ENCODE data around the gene WDR91. TPM values are rescaled to one million over a fixed set of nuclear protein-coding genes. Genes with fewer than 3 reads are reported as not detected.

Gene WDR91
- total RNA-seq, 1 experiment from 2014 or later = 8.4 TPM

DNA sequence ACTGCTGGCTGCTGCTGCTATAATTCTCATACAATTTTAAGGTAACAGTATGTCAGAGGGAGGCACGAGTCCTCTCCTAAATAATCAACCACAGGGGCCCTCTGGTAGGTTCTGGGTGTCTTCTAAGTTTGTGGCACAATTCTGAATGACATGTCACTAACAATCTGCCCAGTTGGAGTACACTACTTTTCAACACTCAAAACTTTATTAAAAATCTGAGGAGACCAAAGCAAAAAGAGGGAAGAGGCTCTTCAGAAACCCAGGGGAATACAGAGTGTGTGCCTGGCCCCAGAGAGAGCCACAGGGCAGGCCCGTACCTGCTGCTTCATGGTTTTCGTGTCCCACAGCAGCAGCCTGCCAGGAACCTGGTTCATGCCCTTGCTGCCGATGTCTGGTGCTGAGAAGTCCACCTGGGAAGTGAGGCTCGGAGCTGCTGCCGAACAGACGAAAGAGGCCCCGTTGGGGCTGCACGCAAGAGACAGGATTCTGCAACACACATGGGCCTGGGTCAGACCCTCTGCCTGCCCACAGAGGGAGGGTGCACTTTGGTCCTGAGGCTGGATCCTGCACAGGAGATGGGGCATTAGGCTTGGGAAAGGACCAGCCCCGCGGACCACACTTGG is 18.3 kb downstream of the WDR91 start:
- Histone ChIP-seq H4K20me1 (ENCODE audit: insufficient read depth) (no peaks in the 10 kb centered on the region), H3K36me3 (ENCODE audit: low read depth) (no peaks in the 10 kb centered on the region), H3K27ac (no peak overlapping the region), H3K4me3 (no peak overlapping the region), H3K9me3 (ENCODE audit: insufficient read depth, low read depth) (no peaks in the 10 kb centered on the region), H3K4me1 (replicated peaks; ENCODE audit: insufficient read depth) (no peaks in the 10 kb centered on the region), H2AFZ (no peak overlapping the region), H3K4me2 (no peak overlapping the region), H3K27me3 (ENCODE audit: insufficient read depth, low read depth) (no peaks in the 10 kb centered on the region), H3K9me2 (ENCODE audit: insufficient read depth) (no peaks in the 10 kb centered on the region), H3K79me2 (ENCODE audit: low read depth) (no peaks in the 10 kb centered on the region), H3F3A (ENCODE audit: insufficient read depth, low read depth) (no peaks in the 10 kb centered on the region)
- DNase-seq = no peak
- BruUV-seq (replicated peaks) = no TSS peak
- CTCF ChIA-PET = no interaction called here
- intact Hi-C loops (cut with micrococcal nuclease; ENCODE audit: unreplicated experiment) = no loop called here
- no peak for TF ChIP-seq EZH2 (IDR thresholded peaks at IDR 0.05; ENCODE audit: low read depth)
- TF ChIP-seq, protein P1, sequence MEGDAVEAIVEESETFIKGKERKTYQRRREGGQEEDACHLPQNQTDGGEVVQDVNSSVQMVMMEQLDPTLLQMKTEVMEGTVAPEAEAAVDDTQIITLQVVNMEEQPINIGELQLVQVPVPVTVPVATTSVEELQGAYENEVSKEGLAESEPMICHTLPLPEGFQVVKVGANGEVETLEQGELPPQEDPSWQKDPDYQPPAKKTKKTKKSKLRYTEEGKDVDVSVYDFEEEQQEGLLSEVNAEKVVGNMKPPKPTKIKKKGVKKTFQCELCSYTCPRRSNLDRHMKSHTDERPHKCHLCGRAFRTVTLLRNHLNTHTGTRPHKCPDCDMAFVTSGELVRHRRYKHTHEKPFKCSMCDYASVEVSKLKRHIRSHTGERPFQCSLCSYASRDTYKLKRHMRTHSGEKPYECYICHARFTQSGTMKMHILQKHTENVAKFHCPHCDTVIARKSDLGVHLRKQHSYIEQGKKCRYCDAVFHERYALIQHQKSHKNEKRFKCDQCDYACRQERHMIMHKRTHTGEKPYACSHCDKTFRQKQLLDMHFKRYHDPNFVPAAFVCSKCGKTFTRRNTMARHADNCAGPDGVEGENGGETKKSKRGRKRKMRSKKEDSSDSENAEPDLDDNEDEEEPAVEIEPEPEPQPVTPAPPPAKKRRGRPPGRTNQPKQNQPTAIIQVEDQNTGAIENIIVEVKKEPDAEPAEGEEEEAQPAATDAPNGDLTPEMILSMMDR (conservative IDR thresholded peaks at IDR 0.05) = no peak
- POLR2A ChIA-PET (ENCODE audit: unreplicated experiment) = no interaction called here

DNA sequence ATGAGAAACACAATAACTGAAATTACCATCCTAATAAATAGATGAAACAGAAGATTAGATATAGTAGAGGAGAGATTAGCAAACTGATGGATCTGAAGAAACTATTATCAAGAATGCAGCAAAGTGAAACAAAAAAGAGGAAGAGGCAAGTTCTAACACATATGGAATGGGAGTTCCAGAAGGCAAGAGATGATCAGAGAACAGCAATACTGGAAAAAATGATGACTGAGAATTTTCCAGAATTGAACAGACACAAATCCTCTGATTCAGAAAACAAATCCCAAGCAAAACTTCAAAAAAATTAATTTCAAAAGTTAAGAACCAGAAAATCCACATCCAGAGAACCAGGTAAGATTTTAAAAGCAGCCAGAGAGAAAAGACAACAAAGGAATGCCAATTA is 20.6 kb downstream of the WDR91 start:
- Histone ChIP-seq H3K4me3 (no peak overlapping the region), H3K79me2 (ENCODE audit: low read depth) (no peaks in the 10 kb centered on the region), H3K27ac (no peak overlapping the region), H3K9me3 (ENCODE audit: insufficient read depth, low read depth) (no peaks in the 10 kb centered on the region), H3K4me1 (replicated peaks; ENCODE audit: insufficient read depth) (no peaks in the 10 kb centered on the region), H3F3A (ENCODE audit: insufficient read depth, low read depth) (no peaks in the 10 kb centered on the region), H3K4me2 (no peak overlapping the region), H3K9me2 (ENCODE audit: insufficient read depth) (no peaks in the 10 kb centered on the region), H3K36me3 (ENCODE audit: low read depth) (no peaks in the 10 kb centered on the region), H2AFZ (no peak overlapping the region), H4K20me1 (ENCODE audit: insufficient read depth) (no peaks in the 10 kb centered on the region), H3K27me3 (ENCODE audit: insufficient read depth, low read depth) (no peaks in the 10 kb centered on the region)
- no peak for TF ChIP-seq EZH2 (IDR thresholded peaks at IDR 0.05; ENCODE audit: low read depth)
- TF ChIP-seq, protein P1 (conservative IDR thresholded peaks at IDR 0.05) = no peak
- ChIA-PET POLR2A (ENCODE audit: unreplicated experiment) (interaction anchor here (0.7 kb wide), 1 partner anchor 193 kb away, joined by 7 read pairs; no protein-coding TSS in a partner anchor), CTCF (no interaction called here)
- intact Hi-C loops (cut with micrococcal nuclease; ENCODE audit: unreplicated experiment) = no loop called here
- no peak for DNase-seq
- no TSS peak for BruUV-seq (replicated peaks)

DNA sequence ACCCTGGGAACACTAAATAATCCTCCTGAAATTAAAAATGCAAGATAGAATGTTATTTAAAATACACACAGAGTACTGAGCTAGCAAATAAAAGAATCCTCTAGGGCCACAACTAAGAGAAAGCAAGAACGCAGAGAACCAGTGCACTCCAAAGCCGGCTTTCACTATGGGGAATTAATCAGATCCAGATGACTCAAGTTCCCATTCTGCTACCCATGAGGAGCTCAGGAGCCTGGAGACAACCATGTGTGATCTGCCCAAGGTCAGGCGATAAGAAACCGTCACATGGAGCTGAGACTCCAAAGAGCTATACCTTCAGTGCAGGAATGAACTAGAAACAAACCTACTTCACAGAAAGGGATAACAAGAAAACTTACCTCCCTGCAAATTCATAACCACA is 21.4 kb downstream of the WDR91 start:
- Histone ChIP-seq H2AFZ (no peak overlapping the region), H3K9me3 (ENCODE audit: insufficient read depth, low read depth) (no peaks in the 10 kb centered on the region)
- POLR2A ChIA-PET (ENCODE audit: unreplicated experiment) = interaction anchor here (0.6 kb wide), 1 partner anchor 15 kb away, joined by 5 read pairs; no protein-coding TSS in a partner anchor

More for the DNA sequence above, 21.4 kb downstream of the WDR91 start:
- no peaks in the 10 kb centered on the region for H3K27me3 ChIP-seq (ENCODE audit: insufficient read depth, low read depth)
- BruUV-seq (replicated peaks) = no TSS peak
- no peak overlapping the region for H3K27ac ChIP-seq
- no peaks in the 10 kb centered on the region for H3K79me2 ChIP-seq (ENCODE audit: low read depth)
- no peaks in the 10 kb centered on the region for H4K20me1 ChIP-seq (ENCODE audit: insufficient read depth)
- CTCF ChIA-PET = no interaction called here
- H3F3A ChIP-seq (ENCODE audit: insufficient read depth, low read depth) = no peaks in the 10 kb centered on the region
- no peaks in the 10 kb centered on the region for H3K9me2 ChIP-seq (ENCODE audit: insufficient read depth)
- intact Hi-C loops (cut with micrococcal nuclease; ENCODE audit: unreplicated experiment) = no loop called here
- no peak for DNase-seq
- H3K4me1 ChIP-seq (replicated peaks; ENCODE audit: insufficient read depth) = no peaks in the 10 kb centered on the region
- TF ChIP-seq, protein P1 (conservative IDR thresholded peaks at IDR 0.05) = no peak
- TF ChIP-seq EZH2 (IDR thresholded peaks at IDR 0.05; ENCODE audit: low read depth) = no peak
- no peak overlapping the region for H3K4me2 ChIP-seq
- H3K36me3 ChIP-seq (ENCODE audit: low read depth) = no peaks in the 10 kb centered on the region
- H3K4me3 ChIP-seq = no peak overlapping the region
